Daoy (cell line): ENCODE results near the gene SYNPO2L. TPM values are rescaled to one million over a fixed set of nuclear protein-coding genes. Genes with fewer than 3 reads are reported as not detected.

ENCODE experiments used
- DNase-seq: peaks from one replicate; pipeline ENCODE4 v3.0.0-alpha.2; 2015; ENCODE audit warnings: low read depth
- total RNA-seq: library from RNA; depleted of rRNA; stranded (reverse); fragments of >200 nt; shearing (Covaris generic); gene quantifications from 2 replicates; pipeline ENCODE4 v1.2.3, GENCODE V29; 2014

SYNPO2L gene
- total RNA-seq, 1 experiment from 2014 or later = not detected

GRCh38 chr10:73649876-73650536 is 5.8 kb downstream of the SYNPO2L start:
- no peak for DNase-seq

DNA sequence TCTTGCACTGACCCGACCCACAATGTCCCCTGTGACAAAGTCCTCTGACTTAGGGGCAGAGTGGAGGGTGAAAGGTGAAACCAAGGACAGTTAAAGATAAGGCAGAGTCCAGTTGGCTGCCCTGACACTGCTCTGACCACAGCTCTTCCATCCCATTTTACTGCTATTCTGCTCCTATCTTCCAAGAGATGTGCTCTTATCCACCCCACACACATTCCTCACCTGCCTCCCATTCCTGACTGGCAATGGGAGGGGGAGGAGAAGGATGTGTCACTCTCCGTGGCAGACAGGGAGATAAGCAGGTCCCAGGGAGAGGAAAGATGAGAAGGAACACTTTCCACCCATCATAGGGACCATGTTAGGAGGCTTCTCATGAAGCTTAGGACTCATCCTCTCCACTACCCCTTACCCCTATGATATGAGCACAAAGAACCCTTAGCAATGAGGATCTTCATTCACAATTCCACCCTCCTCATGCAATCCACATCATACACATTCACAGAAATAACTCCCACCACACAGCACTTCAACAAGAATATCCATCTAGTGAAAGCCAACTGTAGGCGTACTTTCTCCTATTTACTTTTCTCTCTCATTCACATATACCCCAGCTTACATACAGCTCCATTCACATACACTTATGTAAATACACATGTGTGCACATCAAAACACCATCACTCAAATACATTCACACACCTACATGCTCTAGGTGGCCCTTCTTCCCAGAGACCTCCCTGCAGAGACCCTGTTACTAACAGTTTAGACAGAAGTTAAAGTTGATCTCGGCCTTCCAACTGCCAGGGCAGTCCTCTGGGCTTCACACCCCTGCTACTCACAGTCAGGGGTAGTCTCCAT is 6.6 kb downstream of the SYNPO2L start:
- no peak for DNase-seq

- DNase-seq = no peak
Observed at GRCh38 chr10:73647875-73648651, 7.8 kb downstream of the SYNPO2L start.

DNA sequence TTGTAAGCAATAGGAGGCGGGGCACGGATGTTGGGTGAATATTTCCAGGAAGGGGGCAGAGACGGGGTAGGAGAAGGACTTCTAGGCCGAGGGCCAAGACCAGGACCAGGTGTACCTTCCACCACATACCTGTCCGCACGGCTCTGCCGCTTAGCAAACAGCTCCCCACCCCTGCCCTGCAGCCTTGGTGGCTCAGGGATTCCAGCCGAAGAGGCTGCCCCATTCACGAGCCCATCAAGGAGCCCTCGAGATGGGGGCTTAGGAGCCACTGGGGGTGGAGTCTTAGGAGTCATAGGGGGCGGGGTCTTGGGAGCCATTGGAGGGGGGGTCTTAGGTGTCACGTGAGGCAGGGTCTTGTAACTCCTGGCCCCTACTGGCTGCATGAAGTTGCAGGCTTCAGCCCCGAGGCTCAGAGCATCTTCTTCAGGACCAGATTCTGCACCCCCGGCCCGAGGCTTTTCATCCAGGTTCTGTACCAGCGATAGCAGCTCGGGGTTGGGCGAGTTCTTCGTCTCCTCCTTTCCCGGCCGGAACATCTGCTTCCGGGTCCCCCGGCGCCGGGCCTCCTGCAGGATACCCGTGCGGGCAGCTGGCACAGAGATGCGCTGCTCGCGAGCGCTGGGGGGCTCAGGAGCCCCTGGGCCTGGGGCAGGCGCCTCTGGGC is 8.5 kb downstream of the SYNPO2L start:
- DNase-seq = no peak

DNA sequence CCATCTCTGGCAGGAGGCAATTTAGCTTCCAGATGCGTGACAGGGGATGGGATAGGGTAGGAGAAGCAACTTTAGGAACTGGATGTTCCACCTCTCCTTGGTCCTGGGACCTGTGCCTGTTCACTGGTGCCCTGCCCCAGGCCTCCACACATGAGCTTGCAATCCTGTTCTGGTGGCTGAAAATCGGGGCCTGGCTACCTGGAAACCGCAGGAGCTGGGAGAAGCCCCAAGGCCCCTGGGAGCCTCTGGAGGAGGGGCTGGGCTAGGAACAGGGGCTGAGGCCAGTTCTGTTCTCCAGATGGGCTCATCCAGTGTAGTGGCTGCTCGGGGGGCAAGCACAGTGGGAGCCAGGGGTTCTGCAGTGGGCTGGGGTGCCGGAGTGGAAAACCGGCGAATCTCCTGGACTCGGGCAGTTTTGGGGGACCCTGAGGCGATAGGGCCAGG is 9.2 kb downstream of the SYNPO2L start:
- no peak for DNase-seq

- DNase-seq = no peak
Observed at GRCh38 chr10:73645251-73645650, 10.6 kb downstream of the SYNPO2L start.

- no peak for DNase-seq
Observed at GRCh38 chr10:73644767-73645166, 11.1 kb downstream of the SYNPO2L start.

DNA sequence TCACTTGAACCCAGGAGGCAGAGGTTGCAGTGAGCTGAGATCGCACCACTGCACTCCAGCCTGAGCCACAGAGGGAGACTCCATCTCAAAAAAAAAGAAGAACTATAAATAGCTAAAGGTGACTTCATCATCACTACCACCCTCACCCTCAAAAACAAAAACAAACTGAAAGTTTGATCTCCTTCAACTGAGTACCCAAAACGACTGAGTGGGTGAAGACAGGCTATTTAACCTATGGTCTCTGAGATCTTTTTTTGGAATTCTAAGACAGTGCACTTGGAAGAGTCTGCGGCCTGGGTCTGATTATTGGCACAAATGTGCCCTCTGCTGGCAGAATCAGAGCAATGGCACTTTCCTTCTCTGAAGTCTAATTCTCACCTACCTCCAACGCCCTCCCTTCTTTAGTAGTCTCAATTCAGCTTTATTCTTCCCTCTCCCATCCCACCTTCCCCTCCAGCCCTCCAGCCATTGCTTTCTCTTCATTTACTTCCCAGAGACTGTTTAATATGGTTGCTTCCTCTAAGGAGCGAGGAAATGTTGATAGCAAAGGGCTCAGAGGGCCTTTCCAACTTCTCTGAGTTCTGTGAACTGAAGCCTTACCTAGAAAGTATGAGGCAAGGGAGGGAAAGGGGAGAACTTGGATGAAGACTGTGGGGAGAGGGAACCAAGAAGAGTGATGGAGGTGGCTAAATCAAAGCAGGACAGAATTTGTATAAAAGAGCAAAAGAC is 11.7 kb downstream of the SYNPO2L start:
- DNase-seq = peak; percentile 51

GRCh38 chr10:73643362-73643761 is 12.5 kb downstream of the SYNPO2L start:
- DNase-seq = no peak

DNA sequence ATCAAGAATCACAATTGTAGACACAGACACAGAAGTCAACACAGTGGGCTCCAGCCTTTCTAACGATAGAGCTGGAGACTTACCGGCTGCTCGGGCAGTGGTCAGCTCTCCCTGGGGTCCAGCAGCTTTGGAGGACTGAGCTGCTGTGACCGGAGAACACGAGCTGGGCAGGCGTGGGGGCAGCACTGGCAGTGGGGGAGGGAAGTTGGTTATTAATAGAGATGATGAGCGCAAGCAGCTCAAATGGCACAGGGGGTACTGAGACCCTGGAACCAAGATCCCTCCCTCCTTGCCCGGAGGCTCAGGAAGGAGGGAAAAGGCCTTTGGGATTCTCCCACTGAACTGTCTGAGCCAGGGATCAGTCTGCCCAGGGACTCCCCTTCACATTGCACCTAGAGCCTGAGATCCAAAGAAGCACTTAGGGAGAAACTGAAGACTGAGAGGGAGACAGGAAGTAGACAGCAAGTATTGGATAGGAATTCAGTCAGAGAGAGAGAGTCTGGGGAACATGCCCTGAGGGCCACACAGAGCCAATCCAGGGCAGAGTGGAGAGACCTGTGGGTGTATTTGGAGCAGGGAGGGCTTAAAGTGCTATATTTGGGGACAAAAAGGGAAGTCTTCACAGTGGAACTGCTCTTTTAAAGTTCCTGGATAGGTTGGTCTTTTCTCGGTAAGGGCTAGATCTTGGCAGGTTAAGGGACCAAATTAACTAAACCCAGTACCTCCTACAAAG is 14.3 kb downstream of the SYNPO2L start, which contains the start of gene MYOZ1:
Gene MYOZ1 (minus strand): TSS at position 147 of the 733 bp plus-strand sequence. CDS start 1,457 bp downstream, outside the sequence.
- DNase-seq = no peak

DNA sequence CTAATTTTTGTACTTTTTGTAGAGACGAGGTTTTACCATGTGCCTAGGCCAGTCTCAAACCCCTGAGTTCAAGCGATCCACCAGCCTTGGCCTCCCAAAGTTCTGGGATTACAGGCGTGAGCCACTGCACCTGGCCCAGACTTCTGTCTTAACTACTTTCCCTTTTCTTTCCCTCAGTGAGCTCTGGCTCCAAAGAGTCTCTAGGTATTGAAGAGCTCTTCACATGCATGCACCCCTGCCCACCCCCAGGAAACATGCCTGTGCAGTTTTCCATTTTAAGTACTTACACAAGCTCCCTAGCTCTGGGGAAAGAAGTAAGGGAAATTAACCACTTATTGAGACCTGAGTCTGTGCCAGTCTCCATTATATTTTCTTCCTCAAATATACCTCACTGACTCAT is 16.5 kb downstream of the SYNPO2L start:
- no peak for DNase-seq

DNA sequence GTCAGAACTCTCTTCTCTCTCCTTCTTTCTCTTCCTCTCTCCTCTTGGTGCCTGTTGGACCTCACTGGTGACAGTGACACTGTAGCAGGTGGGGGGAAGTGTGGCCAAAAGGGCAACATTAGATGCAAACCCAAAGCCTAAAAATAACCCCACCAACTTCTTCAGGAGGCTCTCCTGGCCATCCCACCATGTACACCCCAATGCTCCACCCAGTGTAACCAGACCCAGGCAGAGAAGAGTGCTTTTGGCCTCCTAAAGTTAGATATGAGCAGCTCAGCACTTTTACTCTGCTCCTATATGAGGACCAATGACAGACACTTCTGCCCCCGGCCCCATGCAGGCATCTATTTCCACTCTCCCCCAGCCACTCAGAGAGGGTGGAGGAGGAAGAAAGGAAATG is 20.0 kb downstream of the SYNPO2L start:
- DNase-seq = no peak

DNA sequence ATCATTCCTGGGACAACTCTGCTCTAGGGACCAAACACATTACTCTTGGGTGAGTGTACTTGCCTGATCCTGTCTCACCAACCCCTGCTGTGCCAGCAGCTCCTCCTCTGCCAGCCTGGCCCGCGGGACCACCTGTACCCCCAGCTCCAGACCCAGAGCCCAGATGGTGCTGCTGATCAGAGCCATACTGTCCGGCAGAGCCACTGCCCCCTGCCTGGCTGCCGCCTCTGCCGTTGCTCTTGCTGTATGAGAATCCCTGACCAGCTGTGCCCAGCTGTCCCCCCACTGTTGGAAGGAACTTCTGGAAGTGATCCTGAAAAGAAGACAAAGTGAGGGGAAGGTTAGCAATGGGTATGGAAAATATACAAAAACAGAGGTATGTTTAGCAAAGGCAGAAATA is 21.4 kb downstream of the SYNPO2L start:
- no peak for DNase-seq

DNA sequence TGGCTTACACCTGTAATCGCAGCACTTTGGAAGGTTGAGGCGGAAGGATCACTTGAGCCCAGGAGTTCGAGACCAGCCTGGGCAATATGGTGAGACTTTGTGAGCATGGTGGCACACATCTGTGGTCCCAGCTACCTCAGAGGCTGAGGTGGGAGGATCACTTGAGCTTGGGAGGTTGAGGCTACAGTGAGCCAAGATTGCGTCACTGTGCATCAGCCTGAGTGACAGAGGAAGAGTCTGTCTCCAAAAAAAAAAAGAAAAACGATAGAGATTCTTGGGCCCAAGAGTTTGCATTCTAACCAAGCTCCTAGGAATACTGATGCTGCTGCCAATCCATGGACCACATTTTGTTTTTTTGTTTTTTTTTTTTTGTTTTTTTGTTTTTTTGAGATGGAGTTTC is 26.7 kb downstream of the SYNPO2L start:
- DNase-seq = no peak

DNA sequence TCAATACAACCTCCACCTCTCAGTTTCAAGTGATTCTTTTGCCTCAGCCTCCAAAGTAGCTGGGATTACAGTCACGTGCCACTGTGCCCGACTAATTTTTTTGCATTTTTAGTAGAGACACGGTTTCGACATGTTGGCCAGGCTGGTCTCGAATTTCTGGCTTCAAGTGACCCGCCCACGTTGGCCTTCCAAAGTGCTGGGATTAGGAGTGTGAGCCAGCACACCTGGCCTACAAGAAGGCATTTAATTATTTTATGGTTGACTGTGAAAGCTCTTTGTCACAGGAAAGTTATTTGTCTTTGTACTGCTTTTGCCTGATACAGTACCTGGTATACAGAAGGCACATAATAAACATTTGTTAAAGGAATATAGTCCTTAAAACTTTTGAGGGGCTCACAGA is 27.4 kb downstream of the SYNPO2L start:
- DNase-seq = no peak

GRCh38 chr10:73627300-73627699 is 28.5 kb downstream of the SYNPO2L start:
- DNase-seq = no peak

DNA sequence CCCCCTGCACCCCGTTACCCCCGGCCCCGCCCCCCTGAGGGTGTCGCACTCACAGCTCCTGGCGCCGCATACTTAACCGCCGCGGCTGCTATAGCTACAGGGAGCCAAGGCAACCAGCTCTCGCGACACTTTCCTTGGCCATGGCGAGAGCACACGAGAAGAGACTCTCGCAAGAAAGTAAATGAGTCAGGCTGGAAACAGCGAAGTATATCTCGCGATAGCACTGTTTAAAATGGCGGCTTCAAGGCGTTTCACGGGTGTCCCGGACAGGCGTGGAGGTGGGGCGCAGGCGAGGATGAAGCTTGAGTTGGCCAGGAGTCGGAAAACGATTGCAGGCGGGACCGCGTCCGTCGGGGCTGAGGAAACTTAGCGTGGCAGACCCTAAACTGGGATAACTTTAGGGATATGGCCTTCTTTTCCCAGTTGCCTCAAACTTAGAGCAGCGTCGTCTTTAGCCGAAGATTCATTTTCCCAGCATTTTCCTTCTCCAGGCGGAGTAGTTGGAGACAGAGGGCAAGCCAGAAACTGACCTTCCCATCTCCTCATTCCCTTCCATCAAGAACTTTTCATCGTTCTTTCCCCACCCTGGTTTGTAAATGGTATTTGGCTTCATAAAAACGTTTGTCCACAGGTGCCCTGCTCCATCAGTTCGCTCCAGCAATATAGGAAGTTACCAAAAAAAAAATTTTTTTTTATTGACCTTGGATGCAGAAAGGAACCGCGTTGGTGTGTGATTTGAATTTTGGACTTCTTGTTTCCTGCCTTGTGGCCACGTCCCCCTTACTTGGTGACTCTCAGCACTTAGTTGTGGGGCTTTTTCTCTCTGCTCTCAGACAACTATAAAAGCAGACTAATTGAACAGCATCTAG is 29.7 kb downstream of the SYNPO2L start:
- DNase-seq = peak; percentile 96

GRCh38 chr10:73625004-73625883 is 30.6 kb downstream of the SYNPO2L start:
- peak; percentile 35 for DNase-seq
